ENCODE results near the gene SMKR1. TPM values are rescaled to one million over a fixed set of nuclear protein-coding genes. Genes with fewer than 3 reads are reported as not detected.

Gene SMKR1
- total and polyA plus RNA-seq, 4 donors = 0.51 to 3.6 (median 1.9) TPM

DNA sequence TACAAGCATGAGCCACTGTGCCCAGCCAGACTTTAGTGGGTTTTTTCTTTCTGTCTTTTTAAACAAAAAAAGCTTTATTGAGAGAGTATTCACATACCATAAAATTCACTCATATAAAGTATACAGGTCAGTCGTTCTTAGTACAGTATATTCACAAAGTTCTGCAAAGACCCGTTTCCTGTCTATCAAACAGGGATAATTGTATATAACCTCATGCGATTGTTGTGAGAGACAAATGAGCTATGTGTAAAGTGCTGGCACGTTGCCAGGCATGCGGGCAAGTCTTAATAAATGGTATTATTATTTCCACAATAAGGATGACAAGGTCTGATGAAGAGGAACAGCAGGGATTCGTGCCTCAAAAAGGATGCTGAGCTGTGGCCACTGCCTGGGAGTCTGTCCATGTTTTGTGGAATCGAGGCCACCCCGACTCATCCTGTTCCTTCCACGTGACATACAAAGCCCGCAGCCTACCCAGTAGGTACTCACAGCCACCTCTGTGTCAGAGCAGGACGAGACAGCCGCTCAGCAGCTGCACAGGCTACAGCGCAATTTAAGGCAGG is 51.6 kb downstream of the SMKR1 start:
- TF ChIP-seq CTCF (IDR thresholded peaks at IDR 0.05; ENCODE audit: control extremely low read depth, extremely low read depth) = no peak
- Histone ChIP-seq H3K9ac (ENCODE audit: insufficient read depth in 1 of 2, low read length in 2 of 2) (no peak overlapping the region), H3K4me3 (no peak overlapping the region), H3K9me3 (ENCODE audit: control insufficient read depth in 4 of 4, insufficient read depth in 3 of 4, low read length in 3 of 4) (peaks cover 0 to 5% (median 0%) of the 10 kb centered on the region in 4 donors), H3K27ac (ENCODE audit: low read depth in 1 of 2, low read length in 1 of 2) (no peak overlapping the region), H3K4me1 (ENCODE audit: control insufficient read depth in 5 of 5, insufficient read depth in 5 of 5, low read length in 5 of 5) (peaks cover 0 to 2% (median 0%) of the 10 kb centered on the region in 5 donors), H3K27me3 (ENCODE audit: control insufficient read depth in 3 of 3, insufficient read depth in 3 of 3, low read length in 2 of 3) (peaks cover 0 to 3% (median 0%) of the 10 kb centered on the region in 3 donors), H3K36me3 (ENCODE audit: control insufficient read depth in 4 of 4, insufficient read depth in 4 of 4, low read length in 4 of 4) (no peaks in the 10 kb centered on the region)
- 26 to 30% methylated on average over 13 of the region's 13 CpGs for WGBS, 2 donors
- ATAC-seq (ENCODE audit: insufficient read depth, low FRiP score) (no peak), DNase-seq (peak in 2 of 3 donors; percentile 6 to 24)

DNA sequence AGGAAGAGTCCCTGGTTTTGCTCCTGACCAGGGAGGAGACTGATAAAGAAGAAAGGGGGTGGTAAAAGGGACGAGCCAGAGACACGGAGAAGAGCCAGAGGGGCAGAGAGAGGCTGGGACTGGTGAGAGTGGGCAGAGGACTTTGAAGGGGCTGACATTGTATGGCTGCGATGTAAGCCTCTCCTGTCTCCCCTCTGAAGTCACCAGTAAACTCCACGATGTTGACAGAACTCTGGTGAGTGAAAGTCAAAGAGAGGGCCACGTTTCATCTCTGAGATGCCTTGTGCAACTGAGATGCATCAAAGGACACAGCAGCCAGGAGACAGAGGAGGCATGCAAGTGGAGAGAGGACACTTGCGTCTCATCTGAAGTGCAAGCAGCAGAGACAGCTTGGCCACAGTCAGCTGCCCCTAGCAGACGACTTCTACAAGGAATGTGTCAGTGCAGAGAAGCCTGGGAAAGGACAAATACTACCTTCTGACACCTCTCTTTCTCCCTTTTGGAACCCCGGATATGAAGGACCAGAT is 54.3 kb downstream of the SMKR1 start:
- peaks cover 0 to 3% (median 0%) of the 10 kb centered on the region in 3 donors for H3K27me3 ChIP-seq (ENCODE audit: control insufficient read depth in 3 of 3, insufficient read depth in 3 of 3, low read length in 2 of 3)
- DNase-seq (no peak), ATAC-seq (ENCODE audit: insufficient read depth, low FRiP score) (no peak)
- no peaks in the 10 kb centered on the region for H3K36me3 ChIP-seq (ENCODE audit: control insufficient read depth in 4 of 4, insufficient read depth in 4 of 4, low read length in 4 of 4)
- peaks cover 0 to 5% (median 0%) of the 10 kb centered on the region in 4 donors for H3K9me3 ChIP-seq (ENCODE audit: control insufficient read depth in 4 of 4, insufficient read depth in 3 of 4, low read length in 3 of 4)
- H3K9ac ChIP-seq (ENCODE audit: insufficient read depth in 1 of 2, low read length in 2 of 2) = no peak overlapping the region
- TF ChIP-seq CTCF (IDR thresholded peaks at IDR 0.05; ENCODE audit: control extremely low read depth, extremely low read depth) = no peak
- WGBS, 2 donors = 55 to 71% methylated on average over 8 of the region's 8 CpGs
- peaks cover 0 to 3% (median 0%) of the 10 kb centered on the region in 5 donors for H3K4me1 ChIP-seq (ENCODE audit: control insufficient read depth in 5 of 5, insufficient read depth in 5 of 5, low read length in 5 of 5)
- no peak overlapping the region for H3K4me3 ChIP-seq
- H3K27ac ChIP-seq (ENCODE audit: low read depth in 1 of 2, low read length in 1 of 2) = no peak overlapping the region

DNA sequence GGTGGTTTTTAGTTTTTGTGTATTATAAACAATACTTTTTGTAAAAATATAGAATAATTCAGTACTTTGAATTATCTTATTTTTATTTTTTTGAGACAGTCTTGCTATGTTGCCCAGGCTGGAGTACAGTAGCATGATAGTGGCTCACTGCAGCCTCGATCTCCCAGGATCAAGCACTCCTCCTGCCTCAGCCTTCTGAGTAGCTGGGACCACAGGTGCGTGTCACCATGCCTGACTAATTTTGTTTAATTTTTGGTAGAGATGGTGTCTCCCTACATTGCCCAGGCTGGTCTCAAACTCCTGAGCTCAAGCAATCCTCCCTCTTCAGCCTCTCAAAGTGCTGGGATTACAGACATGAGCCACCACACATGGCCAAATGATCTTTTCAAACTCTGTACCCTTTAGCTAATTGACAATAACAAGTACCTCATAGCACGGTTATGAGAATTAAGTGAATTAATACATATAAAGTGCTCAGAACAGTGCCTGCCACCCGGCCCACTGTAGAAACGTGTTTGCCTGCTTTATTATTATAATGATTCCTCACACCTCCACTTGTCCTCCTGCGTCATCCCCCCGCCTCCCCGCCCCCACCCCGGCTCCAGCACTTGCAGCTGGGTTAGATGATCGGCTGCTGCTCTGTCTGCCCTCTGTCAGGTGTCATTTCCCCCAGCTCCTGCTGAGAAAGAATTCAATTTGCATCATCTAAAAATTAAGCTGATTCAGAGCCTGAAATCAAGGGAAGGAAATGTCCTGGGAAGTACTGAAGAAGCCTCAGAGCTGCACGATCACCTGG is 55.6 kb downstream of the SMKR1 start:
- peaks cover 0 to 3% (median 0%) of the 10 kb centered on the region in 5 donors for H3K4me1 ChIP-seq (ENCODE audit: control insufficient read depth in 5 of 5, insufficient read depth in 5 of 5, low read length in 5 of 5)
- H3K9ac ChIP-seq (ENCODE audit: insufficient read depth in 1 of 2, low read length in 2 of 2) = no peak overlapping the region
- peaks cover 0 to 3% (median 0%) of the 10 kb centered on the region in 3 donors for H3K27me3 ChIP-seq (ENCODE audit: control insufficient read depth in 3 of 3, insufficient read depth in 3 of 3, low read length in 2 of 3)
- peaks cover 0 to 5% (median 0%) of the 10 kb centered on the region in 4 donors for H3K9me3 ChIP-seq (ENCODE audit: control insufficient read depth in 4 of 4, insufficient read depth in 3 of 4, low read length in 3 of 4)
- WGBS, 2 donors = 61 to 66% methylated on average over 11 of the region's 11 CpGs
- no peak overlapping the region for H3K4me3 ChIP-seq
- no peak for ATAC-seq (ENCODE audit: insufficient read depth, low FRiP score)
- TF ChIP-seq CTCF (IDR thresholded peaks at IDR 0.05; ENCODE audit: control extremely low read depth, extremely low read depth) = no peak
- no peak for DNase-seq
- H3K36me3 ChIP-seq (ENCODE audit: control insufficient read depth in 4 of 4, insufficient read depth in 4 of 4, low read length in 4 of 4) = no peaks in the 10 kb centered on the region
- no peak overlapping the region for H3K27ac ChIP-seq (ENCODE audit: low read depth in 1 of 2, low read length in 1 of 2)

Data from lung (tissue), 12 donors.